Suprapubic skin (tissue), 4 donors: Measurements from ENCODE around the gene C9orf72. TPM values are rescaled to one million over a fixed set of nuclear protein-coding genes. Genes with fewer than 3 reads are reported as not detected.

Source experiments
- DNase-seq, 2 donors: peaks; one replicate each; pipeline ENCODE4 v3.0.0-alpha.2; 2019; ENCODE audit warnings: low spot score in 2 of 2
- H3K27ac ChIP-seq: fragments of 200-600 bp; sonication (generic); one replicate; pipeline ENCODE4 v1.5.1; 2019
- H3K27me3 ChIP-seq: fragments of 200-600 bp; sonication (generic); one replicate; pipeline ENCODE4 v1.5.1; 2019
- H3K36me3 ChIP-seq: fragments of 200-600 bp; sonication (generic); one replicate; pipeline ENCODE4 v1.5.1; 2019
- H3K4me1 ChIP-seq: fragments of 200-600 bp; sonication (generic); one replicate; pipeline ENCODE4 v1.5.1; 2019
- H3K4me3 ChIP-seq: fragments of 200-600 bp; sonication (generic); one replicate; pipeline ENCODE4 v1.5.1; 2019; ENCODE audit warnings: mild to moderate bottlenecking
- H3K9me3 ChIP-seq: fragments of 200-600 bp; sonication (generic); one replicate; pipeline ENCODE4 v1.5.1; 2019
- CTCF ChIP-seq, 2 donors: fragments of 200-600 bp in 1 of 2; fragments of 450-650 bp in 1 of 2; sonication (generic) in 1 of 2; IDR thresholded peaks; one replicate each; pipeline ENCODE4 v1.5.1; 2016 to 2019; ENCODE audit warnings: antibody characterized with exemption in 2 of 2, mild to moderate bottlenecking in 1 of 2, moderate library complexity in 1 of 2
- EP300 ChIP-seq: sonication (generic); formaldehyde crosslinking; IDR thresholded peaks from one replicate; pipeline ENCODE4 v1.6.1; 2017; ENCODE audit warnings: antibody characterized with exemption
- POLR2A ChIP-seq, 2 donors: fragments of 450-650 bp; IDR thresholded peaks; one replicate each; pipeline ENCODE4 v1.6.1; 2017; ENCODE audit warnings: antibody characterized with exemption in 2 of 2, mild to moderate bottlenecking in 2 of 2, moderate library complexity in 2 of 2
- POLR2AphosphoS5 ChIP-seq, 3 donors: sonication (generic); formaldehyde crosslinking; IDR thresholded peaks; one replicate each; pipeline ENCODE4 v1.6.1; 2017; ENCODE audit warnings: antibody characterized with exemption in 3 of 3
- WGBS: methylation state at CpG from one replicate; pipeline ENCODE4 v1.1.5; 2018; 5-methylcytosine and 5-hydroxymethylcytosine counted together
- total RNA-seq, 4 donors: library from RNA; depleted of rRNA; stranded (reverse); fragments of >200 nt; gene quantifications; one replicate each; pipeline ENCODE4 v1.1.0, GENCODE V29; 2016

Gene C9orf72
- total RNA-seq, 4 donors from 2014 or later: 12.2 to 48.3 (median 14.5) TPM

GRCh38 chr9:27561685-27562084 lies 11.6 kb downstream of the C9orf72 start:
- Histone ChIP-seq H3K27ac (no peak overlapping the region), H3K9me3 (no peaks in the 10 kb centered on the region), H3K4me1 (no peaks in the 10 kb centered on the region), H3K27me3 (no peaks in the 10 kb centered on the region), H3K36me3 (peaks cover 36% of the 10 kb centered on the region), H3K4me3 (no peak overlapping the region)
- WGBS: 69% methylated on average over 3 of the region's 3 CpGs
- DNase-seq: no peak
- TF ChIP-seq CTCF (IDR thresholded peaks at IDR 0.05) (no peak), EP300 (no peak), POLR2AphosphoS5 (IDR thresholded peaks at IDR 0.05) (no peak), POLR2A (IDR thresholded peaks at IDR 0.05) (no peak)

GRCh38 chr9:27560457-27560856 lies 12.8 kb downstream of the C9orf72 start:
- H3K27ac ChIP-seq: no peak overlapping the region
- H3K27me3 ChIP-seq: no peaks in the 10 kb centered on the region
- no peak for TF ChIP-seq POLR2AphosphoS5 (IDR thresholded peaks at IDR 0.05)
- no peak for TF ChIP-seq CTCF (IDR thresholded peaks at IDR 0.05)
- no peak for TF ChIP-seq POLR2A (IDR thresholded peaks at IDR 0.05)
- no peak for TF ChIP-seq EP300
- no peaks in the 10 kb centered on the region for H3K9me3 ChIP-seq
- DNase-seq: no peak
- no peak overlapping the region for H3K4me3 ChIP-seq
- peaks cover 38% of the 10 kb centered on the region for H3K36me3 ChIP-seq
- no peaks in the 10 kb centered on the region for H3K4me1 ChIP-seq

- Histone ChIP-seq H3K4me3 (no peak overlapping the region), H3K36me3 (peaks cover 49% of the 10 kb centered on the region), H3K4me1 (no peaks in the 10 kb centered on the region), H3K9me3 (no peaks in the 10 kb centered on the region), H3K27me3 (no peaks in the 10 kb centered on the region), H3K27ac (no peak overlapping the region)
- no peak for TF ChIP-seq POLR2AphosphoS5 (IDR thresholded peaks at IDR 0.05)
- TF ChIP-seq EP300: no peak
- TF ChIP-seq CTCF (IDR thresholded peaks at IDR 0.05): no peak
- TF ChIP-seq POLR2A (IDR thresholded peaks at IDR 0.05): no peak
- DNase-seq: no peak
These were observed 15.0 kb downstream of the C9orf72 start for GRCh38 chr9:27558307-27558706.

- WGBS: 92% methylated on average over 8 of the region's 8 CpGs
- Histone ChIP-seq H3K27ac (no peak overlapping the region), H3K36me3 (peaks cover 59% of the 10 kb centered on the region)
These were observed 16.8 kb downstream of the C9orf72 start for GRCh38 chr9:27556470-27556869.

GRCh38 chr9:27554712-27555111 lies 18.6 kb downstream of the C9orf72 start:
- Histone ChIP-seq H3K9me3 (no peaks in the 10 kb centered on the region), H3K27me3 (no peaks in the 10 kb centered on the region), H3K27ac (no peak overlapping the region), H3K36me3 (peaks cover 56% of the 10 kb centered on the region), H3K4me1 (no peaks in the 10 kb centered on the region), H3K4me3 (no peak overlapping the region)
- DNase-seq: no peak
- TF ChIP-seq POLR2AphosphoS5 (IDR thresholded peaks at IDR 0.05) (no peak), CTCF (IDR thresholded peaks at IDR 0.05) (no peak), EP300 (no peak), POLR2A (IDR thresholded peaks at IDR 0.05) (no peak)
- 94% methylated on average over 1 of the region's 1 CpG for WGBS

More at GRCh38 chr9:27556470-27556869, 16.8 kb downstream of the C9orf72 start:
- Histone ChIP-seq H3K9me3 (no peaks in the 10 kb centered on the region), H3K27me3 (no peaks in the 10 kb centered on the region), H3K4me3 (no peak overlapping the region), H3K4me1 (no peaks in the 10 kb centered on the region)
- DNase-seq: no peak
- TF ChIP-seq POLR2A (IDR thresholded peaks at IDR 0.05): no peak
- no peak for TF ChIP-seq EP300
- no peak for TF ChIP-seq CTCF (IDR thresholded peaks at IDR 0.05)
- no peak for TF ChIP-seq POLR2AphosphoS5 (IDR thresholded peaks at IDR 0.05)
